IPS-11a (cell line): ENCODE measurements around the gene PKNOX2.

Experiments
- H3K4me3 ChIP-seq: one replicate; pipeline ENCODE4 v1.5.1; 2013; ENCODE audit warnings: low read depth, low read length, control low read depth

PKNOX2 gene

GRCh38 chr11:125351033-125351867 lies 186.7 kb downstream of the PKNOX2 start:
- no peak overlapping the region for H3K4me3 ChIP-seq

GRCh38 chr11:125351868-125352250 lies 187.3 kb downstream of the PKNOX2 start:
- no peak overlapping the region for H3K4me3 ChIP-seq

GRCh38 chr11:125356797-125357196 lies 192.2 kb downstream of the PKNOX2 start:
- H3K4me3 ChIP-seq = no peak overlapping the region

GRCh38 chr11:125357551-125357950 lies 193.0 kb downstream of the PKNOX2 start:
- H3K4me3 ChIP-seq = no peak overlapping the region

- no peak overlapping the region for H3K4me3 ChIP-seq
Observed at GRCh38 chr11:125358254-125358840, 193.8 kb downstream of the PKNOX2 start.

- no peak overlapping the region for H3K4me3 ChIP-seq
Observed at GRCh38 chr11:125359130-125359529, 194.6 kb downstream of the PKNOX2 start.

GRCh38 chr11:125360066-125360465 lies 195.5 kb downstream of the PKNOX2 start:
- no peak overlapping the region for H3K4me3 ChIP-seq

- no peak overlapping the region for H3K4me3 ChIP-seq
Observed at GRCh38 chr11:125364121-125364826, 199.7 kb downstream of the PKNOX2 start.

GRCh38 chr11:125365196-125365931 lies 200.8 kb downstream of the PKNOX2 start:
- no peak overlapping the region for H3K4me3 ChIP-seq

GRCh38 chr11:125367710-125368109 lies 203.2 kb downstream of the PKNOX2 start:
- H3K4me3 ChIP-seq = no peak overlapping the region

- no peak overlapping the region for H3K4me3 ChIP-seq
Observed at GRCh38 chr11:125368757-125369156, 204.2 kb downstream of the PKNOX2 start.

- H3K4me3 ChIP-seq = no peak overlapping the region
Observed at GRCh38 chr11:125369808-125370207, 205.3 kb downstream of the PKNOX2 start.

- H3K4me3 ChIP-seq = no peak overlapping the region
Observed at GRCh38 chr11:125370561-125371389, 206.2 kb downstream of the PKNOX2 start.

- H3K4me3 ChIP-seq = no peak overlapping the region
Observed at GRCh38 chr11:125371431-125371935, 206.9 kb downstream of the PKNOX2 start.

GRCh38 chr11:125372088-125372487 lies 207.5 kb downstream of the PKNOX2 start:
- no peak overlapping the region for H3K4me3 ChIP-seq

- no peak overlapping the region for H3K4me3 ChIP-seq
Observed at GRCh38 chr11:125372911-125373310, 208.4 kb downstream of the PKNOX2 start.

GRCh38 chr11:125373426-125374391 lies 209.2 kb downstream of the PKNOX2 start:
- H3K4me3 ChIP-seq = no peak overlapping the region

- no peak overlapping the region for H3K4me3 ChIP-seq
Observed at GRCh38 chr11:125374398-125374797, 209.8 kb downstream of the PKNOX2 start.

- no peak overlapping the region for H3K4me3 ChIP-seq
Observed at GRCh38 chr11:125375146-125375545, 210.6 kb downstream of the PKNOX2 start.
